ENCODE measurements around the gene TGOLN2. TPM values are rescaled to one million over a fixed set of nuclear protein-coding genes. Genes with fewer than 3 reads are reported as not detected.

Gene TGOLN2
- total and polyA plus RNA-seq, 4 donors = 56.7 to 114 (median 67.5) TPM

DNA sequence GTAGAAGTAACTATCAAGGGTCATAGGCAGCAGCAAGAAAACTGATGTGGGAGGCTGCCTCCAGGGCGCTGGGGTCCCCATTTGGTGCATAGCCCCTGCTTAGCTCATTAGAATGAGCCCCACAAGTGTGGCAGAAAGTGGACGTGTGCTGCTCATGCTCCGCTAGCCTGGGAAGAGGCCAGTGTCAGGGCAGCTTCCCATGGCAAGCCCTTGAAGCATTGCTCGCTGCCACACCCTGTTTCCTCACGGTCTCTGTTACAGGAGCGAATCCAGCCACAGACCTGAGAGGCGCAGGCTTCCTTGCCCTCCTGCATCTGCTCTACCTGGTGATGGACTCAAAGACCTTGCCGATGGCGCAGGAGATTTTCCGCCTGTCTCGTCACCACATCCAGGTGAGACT, 49.3 kb upstream of the TGOLN2 start:
- no peak overlapping the region for H3K9ac ChIP-seq (ENCODE audit: low read depth in 1 of 2, low read length in 2 of 2)
- 98% methylated on average over 11 of the region's 11 CpGs for WGBS
- TF ChIP-seq NR2F2 (IDR thresholded peaks at IDR 0.05) = no peak
- TF ChIP-seq RXRA (IDR thresholded peaks at IDR 0.05) = no peak
- TF ChIP-seq SP1 (IDR thresholded peaks at IDR 0.05) = no peak
- no peak for TF ChIP-seq RAD21 (IDR thresholded peaks at IDR 0.05)
- TF ChIP-seq HNF4G (IDR thresholded peaks at IDR 0.05) = no peak
- TF ChIP-seq, protein P1, sequence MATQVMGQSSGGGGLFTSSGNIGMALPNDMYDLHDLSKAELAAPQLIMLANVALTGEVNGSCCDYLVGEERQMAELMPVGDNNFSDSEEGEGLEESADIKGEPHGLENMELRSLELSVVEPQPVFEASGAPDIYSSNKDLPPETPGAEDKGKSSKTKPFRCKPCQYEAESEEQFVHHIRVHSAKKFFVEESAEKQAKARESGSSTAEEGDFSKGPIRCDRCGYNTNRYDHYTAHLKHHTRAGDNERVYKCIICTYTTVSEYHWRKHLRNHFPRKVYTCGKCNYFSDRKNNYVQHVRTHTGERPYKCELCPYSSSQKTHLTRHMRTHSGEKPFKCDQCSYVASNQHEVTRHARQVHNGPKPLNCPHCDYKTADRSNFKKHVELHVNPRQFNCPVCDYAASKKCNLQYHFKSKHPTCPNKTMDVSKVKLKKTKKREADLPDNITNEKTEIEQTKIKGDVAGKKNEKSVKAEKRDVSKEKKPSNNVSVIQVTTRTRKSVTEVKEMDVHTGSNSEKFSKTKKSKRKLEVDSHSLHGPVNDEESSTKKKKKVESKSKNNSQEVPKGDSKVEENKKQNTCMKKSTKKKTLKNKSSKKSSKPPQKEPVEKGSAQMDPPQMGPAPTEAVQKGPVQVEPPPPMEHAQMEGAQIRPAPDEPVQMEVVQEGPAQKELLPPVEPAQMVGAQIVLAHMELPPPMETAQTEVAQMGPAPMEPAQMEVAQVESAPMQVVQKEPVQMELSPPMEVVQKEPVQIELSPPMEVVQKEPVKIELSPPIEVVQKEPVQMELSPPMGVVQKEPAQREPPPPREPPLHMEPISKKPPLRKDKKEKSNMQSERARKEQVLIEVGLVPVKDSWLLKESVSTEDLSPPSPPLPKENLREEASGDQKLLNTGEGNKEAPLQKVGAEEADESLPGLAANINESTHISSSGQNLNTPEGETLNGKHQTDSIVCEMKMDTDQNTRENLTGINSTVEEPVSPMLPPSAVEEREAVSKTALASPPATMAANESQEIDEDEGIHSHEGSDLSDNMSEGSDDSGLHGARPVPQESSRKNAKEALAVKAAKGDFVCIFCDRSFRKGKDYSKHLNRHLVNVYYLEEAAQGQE (IDR thresholded peaks at IDR 0.05) = no peak
- TF ChIP-seq FOXA1 (IDR thresholded peaks at IDR 0.05) = no peak
- TF ChIP-seq TAF1 (conservative IDR thresholded peaks at IDR 0.05) = no peak
- TF ChIP-seq, protein P2, sequence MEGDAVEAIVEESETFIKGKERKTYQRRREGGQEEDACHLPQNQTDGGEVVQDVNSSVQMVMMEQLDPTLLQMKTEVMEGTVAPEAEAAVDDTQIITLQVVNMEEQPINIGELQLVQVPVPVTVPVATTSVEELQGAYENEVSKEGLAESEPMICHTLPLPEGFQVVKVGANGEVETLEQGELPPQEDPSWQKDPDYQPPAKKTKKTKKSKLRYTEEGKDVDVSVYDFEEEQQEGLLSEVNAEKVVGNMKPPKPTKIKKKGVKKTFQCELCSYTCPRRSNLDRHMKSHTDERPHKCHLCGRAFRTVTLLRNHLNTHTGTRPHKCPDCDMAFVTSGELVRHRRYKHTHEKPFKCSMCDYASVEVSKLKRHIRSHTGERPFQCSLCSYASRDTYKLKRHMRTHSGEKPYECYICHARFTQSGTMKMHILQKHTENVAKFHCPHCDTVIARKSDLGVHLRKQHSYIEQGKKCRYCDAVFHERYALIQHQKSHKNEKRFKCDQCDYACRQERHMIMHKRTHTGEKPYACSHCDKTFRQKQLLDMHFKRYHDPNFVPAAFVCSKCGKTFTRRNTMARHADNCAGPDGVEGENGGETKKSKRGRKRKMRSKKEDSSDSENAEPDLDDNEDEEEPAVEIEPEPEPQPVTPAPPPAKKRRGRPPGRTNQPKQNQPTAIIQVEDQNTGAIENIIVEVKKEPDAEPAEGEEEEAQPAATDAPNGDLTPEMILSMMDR (IDR thresholded peaks at IDR 0.05; ENCODE audit: low read depth, low read length, missing input control) = no peak
- TF ChIP-seq FOXA2 (IDR thresholded peaks at IDR 0.05) = no peak
- no peak for TF ChIP-seq GABPA (IDR thresholded peaks at IDR 0.05 in 1 of 2, conservative IDR thresholded peaks at IDR 0.05 in 1 of 2)
- TF ChIP-seq EGR1 (IDR thresholded peaks at IDR 0.05; ENCODE audit: low read depth in 2 of 2) = no peak
- no peak for TF ChIP-seq JUND (IDR thresholded peaks at IDR 0.05)
- TF ChIP-seq, protein P3, sequence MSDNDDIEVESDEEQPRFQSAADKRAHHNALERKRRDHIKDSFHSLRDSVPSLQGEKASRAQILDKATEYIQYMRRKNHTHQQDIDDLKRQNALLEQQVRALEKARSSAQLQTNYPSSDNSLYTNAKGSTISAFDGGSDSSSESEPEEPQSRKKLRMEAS (IDR thresholded peaks at IDR 0.05) = no peak
- no peak for TF ChIP-seq HNF4A (conservative IDR thresholded peaks at IDR 0.05)
- TF ChIP-seq, protein P4, sequence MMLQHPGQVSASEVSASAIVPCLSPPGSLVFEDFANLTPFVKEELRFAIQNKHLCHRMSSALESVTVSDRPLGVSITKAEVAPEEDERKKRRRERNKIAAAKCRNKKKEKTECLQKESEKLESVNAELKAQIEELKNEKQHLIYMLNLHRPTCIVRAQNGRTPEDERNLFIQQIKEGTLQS (IDR thresholded peaks at IDR 0.05) = no peak
- no peak overlapping the region for H3K27ac ChIP-seq (ENCODE audit: low read depth in 1 of 2, low read length in 2 of 2)
- peaks cover 0 to 23% (median 9%) of the 10 kb centered on the region in 4 donors for H3K36me3 ChIP-seq (ENCODE audit: control insufficient read depth in 4 of 4, insufficient read depth in 3 of 4, low read depth in 1 of 4, low read length in 3 of 4)
- no peaks in the 10 kb centered on the region for H3K9me3 ChIP-seq (ENCODE audit: control insufficient read depth in 4 of 4, low read length in 3 of 4)
- no peak for DNase-seq (ENCODE audit: low spot score)
- no peak overlapping the region for H3K4me3 ChIP-seq (ENCODE audit: low read depth in 1 of 3, low read length in 3 of 3)
- no peaks in the 10 kb centered on the region for H3K27me3 ChIP-seq (ENCODE audit: control insufficient read depth in 4 of 4, insufficient read depth in 4 of 4, low read length in 3 of 4)
- H3K4me1 ChIP-seq (ENCODE audit: control insufficient read depth in 4 of 4, insufficient read depth in 4 of 4, low read length in 3 of 4) = no peaks in the 10 kb centered on the region

DNA sequence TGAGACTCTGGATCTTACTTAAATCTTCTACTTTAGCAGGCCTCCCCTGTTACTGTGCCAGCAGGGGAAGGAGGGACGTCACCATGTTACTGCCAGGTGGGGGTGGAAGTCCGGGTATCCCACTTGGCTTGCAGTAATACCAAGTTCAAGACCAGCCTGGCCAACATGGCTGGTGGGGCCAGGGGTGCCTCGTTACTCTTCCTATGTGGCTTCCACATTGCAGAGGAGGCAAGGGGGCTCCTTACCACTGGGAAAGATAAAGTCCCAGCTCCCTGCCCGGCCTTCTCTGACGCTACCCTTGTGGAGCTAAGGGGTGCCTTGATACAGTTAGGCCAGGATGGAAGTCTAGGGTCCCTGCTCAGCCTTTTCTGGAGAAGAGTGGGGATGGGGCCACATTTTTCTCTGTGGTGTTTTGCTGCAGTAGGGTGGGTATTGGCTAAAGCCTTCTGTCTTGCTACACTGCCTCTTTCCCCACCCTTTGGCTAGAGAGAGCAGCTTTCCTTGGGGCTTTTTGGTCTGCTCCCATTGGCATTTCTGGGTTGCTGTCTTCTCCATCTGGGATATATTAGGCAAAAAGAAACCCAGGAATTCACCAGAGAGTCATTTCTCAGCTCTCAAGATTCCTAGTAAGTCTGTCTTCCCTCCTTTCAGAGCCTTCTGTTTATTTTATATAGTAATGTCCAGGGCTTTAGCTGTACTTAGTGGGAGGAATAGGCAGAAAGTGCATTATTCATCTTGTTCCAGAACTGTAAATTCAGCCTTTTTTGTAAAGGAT, 48.7 kb upstream of the TGOLN2 start:
- H3K27ac ChIP-seq (ENCODE audit: low read depth in 1 of 2, low read length in 2 of 2) = no peak overlapping the region
- H3K4me3 ChIP-seq (ENCODE audit: low read depth in 1 of 3, low read length in 3 of 3) = no peak overlapping the region
- no peaks in the 10 kb centered on the region for H3K9me3 ChIP-seq (ENCODE audit: control insufficient read depth in 4 of 4, low read length in 3 of 4)
- TF ChIP-seq, protein P5, sequence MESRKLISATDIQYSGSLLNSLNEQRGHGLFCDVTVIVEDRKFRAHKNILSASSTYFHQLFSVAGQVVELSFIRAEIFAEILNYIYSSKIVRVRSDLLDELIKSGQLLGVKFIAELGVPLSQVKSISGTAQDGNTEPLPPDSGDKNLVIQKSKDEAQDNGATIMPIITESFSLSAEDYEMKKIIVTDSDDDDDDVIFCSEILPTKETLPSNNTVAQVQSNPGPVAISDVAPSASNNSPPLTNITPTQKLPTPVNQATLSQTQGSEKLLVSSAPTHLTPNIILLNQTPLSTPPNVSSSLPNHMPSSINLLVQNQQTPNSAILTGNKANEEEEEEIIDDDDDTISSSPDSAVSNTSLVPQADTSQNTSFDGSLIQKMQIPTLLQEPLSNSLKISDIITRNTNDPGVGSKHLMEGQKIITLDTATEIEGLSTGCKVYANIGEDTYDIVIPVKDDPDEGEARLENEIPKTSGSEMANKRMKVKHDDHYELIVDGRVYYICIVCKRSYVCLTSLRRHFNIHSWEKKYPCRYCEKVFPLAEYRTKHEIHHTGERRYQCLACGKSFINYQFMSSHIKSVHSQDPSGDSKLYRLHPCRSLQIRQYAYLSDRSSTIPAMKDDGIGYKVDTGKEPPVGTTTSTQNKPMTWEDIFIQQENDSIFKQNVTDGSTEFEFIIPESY (IDR thresholded peaks at IDR 0.05) = no peak
- TF ChIP-seq TAF1 (conservative IDR thresholded peaks at IDR 0.05) (no peak), RAD21 (IDR thresholded peaks at IDR 0.05) (no peak), EGR1 (IDR thresholded peaks at IDR 0.05; ENCODE audit: low read depth in 2 of 2) (no peak), GABPA (IDR thresholded peaks at IDR 0.05 in 1 of 2, conservative IDR thresholded peaks at IDR 0.05 in 1 of 2) (no peak), JUND (IDR thresholded peaks at IDR 0.05) (no peak), HNF4G (IDR thresholded peaks at IDR 0.05) (no peak), RXRA (IDR thresholded peaks at IDR 0.05) (no peak), FOXA1 (IDR thresholded peaks at IDR 0.05) (no peak)
- no peaks in the 10 kb centered on the region for H3K4me1 ChIP-seq (ENCODE audit: control insufficient read depth in 4 of 4, insufficient read depth in 4 of 4, low read length in 3 of 4)
- no peaks in the 10 kb centered on the region for H3K27me3 ChIP-seq (ENCODE audit: control insufficient read depth in 4 of 4, insufficient read depth in 4 of 4, low read length in 3 of 4)
- 96% methylated on average over 5 of the region's 5 CpGs for WGBS
- no peak for DNase-seq (ENCODE audit: low spot score)
- peaks cover 0 to 23% (median 9%) of the 10 kb centered on the region in 4 donors for H3K36me3 ChIP-seq (ENCODE audit: control insufficient read depth in 4 of 4, insufficient read depth in 3 of 4, low read depth in 1 of 4, low read length in 3 of 4)
- no peak overlapping the region for H3K9ac ChIP-seq (ENCODE audit: low read depth in 1 of 2, low read length in 2 of 2)
